VCaP (cell line): ENCODE results near the gene CNKSR3.

Source experiments
- H3K27ac ChIP-seq: fragments of 450-650 bp; 2 replicates; pipeline ENCODE4 v1.5.1; 2017
- TF ChIP-seq, protein P1 (sequence below): fragments of 450-650 bp; conservative IDR thresholded peaks from 2 replicates; pipeline ENCODE4 v1.5.1; 2017; ENCODE audit warnings: mild to moderate bottlenecking, moderate library complexity

CNKSR3 gene

DNA sequence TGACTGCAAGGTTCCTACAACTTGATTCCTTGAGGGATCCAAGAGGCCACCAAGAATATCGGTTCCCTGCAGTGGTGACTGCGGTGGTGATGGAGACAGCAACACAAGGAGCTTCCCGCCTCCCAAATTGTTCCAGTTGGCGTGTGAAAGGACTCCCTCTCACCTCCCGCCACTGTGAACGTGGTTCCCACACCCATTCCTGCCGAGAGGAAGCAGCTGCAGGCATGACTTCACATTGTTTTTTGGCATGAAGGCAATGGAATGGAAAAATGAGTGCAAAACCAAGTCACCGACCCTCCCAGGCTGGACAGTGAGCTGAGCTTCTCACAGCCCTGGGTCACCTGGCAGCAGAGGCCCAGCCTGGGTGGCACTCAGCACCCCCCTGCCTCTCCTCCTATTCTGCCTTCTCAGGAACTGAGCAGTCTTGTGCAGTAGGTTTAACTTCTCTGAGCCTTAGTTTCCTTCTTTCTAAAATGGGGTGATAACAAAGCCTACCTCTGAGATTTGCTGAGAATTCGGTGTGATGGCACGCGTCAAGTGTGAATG is 75.0 kb downstream of the CNKSR3 start:
- TF ChIP-seq, protein P1, sequence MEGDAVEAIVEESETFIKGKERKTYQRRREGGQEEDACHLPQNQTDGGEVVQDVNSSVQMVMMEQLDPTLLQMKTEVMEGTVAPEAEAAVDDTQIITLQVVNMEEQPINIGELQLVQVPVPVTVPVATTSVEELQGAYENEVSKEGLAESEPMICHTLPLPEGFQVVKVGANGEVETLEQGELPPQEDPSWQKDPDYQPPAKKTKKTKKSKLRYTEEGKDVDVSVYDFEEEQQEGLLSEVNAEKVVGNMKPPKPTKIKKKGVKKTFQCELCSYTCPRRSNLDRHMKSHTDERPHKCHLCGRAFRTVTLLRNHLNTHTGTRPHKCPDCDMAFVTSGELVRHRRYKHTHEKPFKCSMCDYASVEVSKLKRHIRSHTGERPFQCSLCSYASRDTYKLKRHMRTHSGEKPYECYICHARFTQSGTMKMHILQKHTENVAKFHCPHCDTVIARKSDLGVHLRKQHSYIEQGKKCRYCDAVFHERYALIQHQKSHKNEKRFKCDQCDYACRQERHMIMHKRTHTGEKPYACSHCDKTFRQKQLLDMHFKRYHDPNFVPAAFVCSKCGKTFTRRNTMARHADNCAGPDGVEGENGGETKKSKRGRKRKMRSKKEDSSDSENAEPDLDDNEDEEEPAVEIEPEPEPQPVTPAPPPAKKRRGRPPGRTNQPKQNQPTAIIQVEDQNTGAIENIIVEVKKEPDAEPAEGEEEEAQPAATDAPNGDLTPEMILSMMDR: no peak
- no peak overlapping the region for H3K27ac ChIP-seq

GRCh38 chr6:154434662-154435061 is 75.8 kb downstream of the CNKSR3 start:
- TF ChIP-seq, protein P1: no peak
- no peak overlapping the region for H3K27ac ChIP-seq

GRCh38 chr6:154433477-154434241 is 76.8 kb downstream of the CNKSR3 start:
- no peak overlapping the region for H3K27ac ChIP-seq

GRCh38 chr6:154432533-154433476 is 77.7 kb downstream of the CNKSR3 start:
- TF ChIP-seq, protein P1: no peak
- no peak overlapping the region for H3K27ac ChIP-seq

More at GRCh38 chr6:154433477-154434241, 76.8 kb downstream of the CNKSR3 start:
- TF ChIP-seq, protein P1: no peak

DNA sequence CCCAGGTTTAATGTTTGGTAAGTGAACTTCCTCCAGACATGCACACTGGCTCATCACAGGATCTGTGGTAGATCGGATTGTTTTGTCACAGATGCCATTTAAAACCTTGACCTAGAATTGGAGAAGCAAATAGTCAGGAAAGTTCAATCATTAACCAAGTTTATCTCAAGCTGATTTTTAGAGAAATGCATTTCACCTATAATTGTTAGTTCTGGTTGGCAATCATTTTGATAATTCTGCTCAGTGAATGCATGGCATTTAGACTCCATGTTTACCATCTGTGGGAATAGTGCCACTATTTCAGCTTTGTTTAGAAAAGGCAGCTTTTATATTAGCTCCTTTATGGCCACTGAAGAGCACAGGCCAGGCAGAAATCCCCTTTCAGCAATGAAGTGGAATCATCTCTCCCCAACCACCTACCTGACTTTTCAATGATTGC is 80.0 kb downstream of the CNKSR3 start:
- peak overlapping the region; percentile 78 for H3K27ac ChIP-seq
- TF ChIP-seq, protein P1: no peak

GRCh38 chr6:154429711-154430110 is 80.8 kb downstream of the CNKSR3 start:
- H3K27ac ChIP-seq: peak overlapping the region; percentile 78
- TF ChIP-seq, protein P1: no peak

GRCh38 chr6:154428897-154429296 is 81.6 kb downstream of the CNKSR3 start:
- H3K27ac ChIP-seq: peak overlapping the region; percentile 78
- TF ChIP-seq, protein P1: no peak
